CD4-positive, alpha-beta T cell treated with Interleukin-15 for 4 hours (primary cell): ENCODE results near the gene HSH2D.
"Not testable (repeated sequence)": the region's sequence is repeated elsewhere in the genome, so short reads cannot be mapped to it uniquely, and the experiment has no call there.

Source experiments
- DNase-seq: peaks from one replicate; pipeline ENCODE4 v3.0.0-alpha.2; 2020; ENCODE audit warnings: low spot score

Gene HSH2D

DNA sequence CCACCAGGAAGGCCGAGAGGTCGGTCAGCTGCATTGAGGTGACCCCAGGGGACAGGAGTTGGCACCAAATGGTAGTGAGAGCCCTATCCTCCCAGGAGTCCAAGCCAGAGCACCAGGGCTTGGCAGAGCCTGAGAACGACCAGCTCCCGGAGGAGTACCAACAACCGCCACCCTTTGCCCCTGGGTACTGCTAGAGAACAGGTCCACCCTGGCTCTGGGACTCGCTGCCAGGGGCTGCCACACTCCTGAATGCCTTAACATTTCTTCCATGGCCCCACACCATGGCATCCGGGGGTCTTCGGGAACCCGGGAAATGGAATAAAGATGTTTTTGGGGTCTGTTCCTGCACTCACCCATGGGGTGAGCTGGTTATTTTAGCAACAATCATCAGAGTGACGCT, 14.1 kb downstream of the HSH2D start:
- DNase-seq: no peak

DNA sequence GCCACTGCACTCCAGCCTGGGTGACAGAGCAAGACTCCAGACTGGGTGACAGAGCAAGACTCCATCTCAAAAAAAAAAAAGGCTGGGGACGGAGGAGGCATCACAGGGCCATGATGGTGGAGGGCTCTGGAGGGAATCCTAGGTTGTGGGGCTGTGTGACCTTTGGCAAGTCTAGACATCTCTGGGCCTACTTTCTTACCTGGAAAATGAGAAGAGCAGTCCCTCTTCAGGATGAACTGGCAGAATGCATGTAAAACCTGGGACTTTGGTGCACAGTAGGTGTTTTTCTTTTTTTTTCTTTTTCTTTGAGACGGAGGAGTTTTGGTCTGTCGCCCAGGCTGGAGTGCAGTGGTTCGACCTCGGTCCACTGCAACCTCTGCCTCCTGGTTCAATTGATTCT, 16.2 kb downstream of the HSH2D start:
- DNase-seq: no peak

DNA sequence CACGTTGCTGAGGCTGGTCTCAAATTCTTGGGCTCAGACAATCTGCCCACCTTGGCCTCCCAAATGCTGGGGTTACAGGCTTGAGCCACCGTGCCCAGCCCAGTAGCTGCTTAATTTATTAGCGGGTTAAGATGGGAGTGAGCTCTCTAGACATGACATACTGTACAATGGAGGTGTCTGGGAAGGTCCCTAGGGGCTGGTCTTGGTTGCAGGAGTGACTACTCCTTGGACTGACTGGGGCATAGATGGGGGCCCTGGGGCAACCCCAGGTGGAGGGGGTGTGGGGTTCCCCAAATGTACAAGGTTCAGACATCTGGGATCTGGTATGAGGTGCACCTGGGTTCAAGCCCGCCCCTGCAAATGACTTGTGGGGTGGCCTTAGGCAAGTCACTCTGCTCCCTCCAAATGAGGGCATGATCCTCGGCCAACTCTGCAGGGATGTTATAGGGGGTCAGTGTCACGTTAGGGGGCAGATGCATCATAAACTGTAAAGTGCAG, 17.0 kb downstream of the HSH2D start:
- DNase-seq: no peak

DNA sequence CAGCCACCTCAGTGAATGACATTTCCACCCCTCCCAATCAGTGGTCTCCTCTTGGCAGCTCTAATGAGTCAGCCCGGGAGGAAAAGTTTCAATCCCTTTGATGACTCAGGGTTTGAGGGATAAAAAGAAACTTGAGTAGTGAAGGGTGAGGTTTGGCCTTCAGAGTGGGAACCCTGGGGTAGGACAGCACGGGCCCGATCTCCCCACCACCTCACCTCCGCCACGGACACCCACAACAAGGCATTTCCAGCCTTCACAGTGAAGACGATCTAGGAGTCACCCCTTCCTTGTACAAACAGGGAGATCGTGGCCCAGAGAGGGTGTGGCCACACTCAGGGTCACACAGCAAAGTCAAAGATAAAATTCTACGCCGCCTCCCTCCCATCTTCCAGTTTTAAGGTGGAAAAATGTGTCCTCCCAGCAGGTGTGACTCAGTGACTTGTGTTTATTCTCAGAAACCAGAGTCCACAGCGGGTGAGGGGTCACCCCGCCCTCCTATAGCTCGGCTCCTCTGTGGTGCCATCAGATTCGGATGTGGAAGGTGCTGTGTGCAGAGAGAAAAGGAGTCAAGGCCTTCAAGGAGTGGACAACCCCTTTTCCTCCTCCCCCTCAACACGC, 17.6 kb downstream of the HSH2D start:
- no peak for DNase-seq

DNA sequence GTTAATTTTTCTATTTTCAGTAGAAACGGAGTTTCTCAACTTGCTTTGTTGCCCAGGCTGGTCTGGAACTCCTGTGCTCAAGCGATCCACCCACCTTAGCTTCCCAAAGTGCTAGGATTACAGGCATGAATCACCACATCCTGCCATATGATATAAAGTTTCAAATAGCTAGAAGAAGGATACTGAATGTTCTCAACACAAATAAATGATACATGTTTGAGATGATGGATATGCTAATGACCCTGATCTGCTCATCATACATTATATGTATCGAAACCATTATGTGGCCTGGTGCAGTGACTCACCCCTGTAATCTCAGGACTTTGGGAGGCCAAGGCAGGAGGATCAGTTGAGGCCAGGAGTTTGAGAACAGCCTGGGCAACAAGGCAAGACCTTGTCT, 18.4 kb downstream of the HSH2D start:
- no peak for DNase-seq

DNA sequence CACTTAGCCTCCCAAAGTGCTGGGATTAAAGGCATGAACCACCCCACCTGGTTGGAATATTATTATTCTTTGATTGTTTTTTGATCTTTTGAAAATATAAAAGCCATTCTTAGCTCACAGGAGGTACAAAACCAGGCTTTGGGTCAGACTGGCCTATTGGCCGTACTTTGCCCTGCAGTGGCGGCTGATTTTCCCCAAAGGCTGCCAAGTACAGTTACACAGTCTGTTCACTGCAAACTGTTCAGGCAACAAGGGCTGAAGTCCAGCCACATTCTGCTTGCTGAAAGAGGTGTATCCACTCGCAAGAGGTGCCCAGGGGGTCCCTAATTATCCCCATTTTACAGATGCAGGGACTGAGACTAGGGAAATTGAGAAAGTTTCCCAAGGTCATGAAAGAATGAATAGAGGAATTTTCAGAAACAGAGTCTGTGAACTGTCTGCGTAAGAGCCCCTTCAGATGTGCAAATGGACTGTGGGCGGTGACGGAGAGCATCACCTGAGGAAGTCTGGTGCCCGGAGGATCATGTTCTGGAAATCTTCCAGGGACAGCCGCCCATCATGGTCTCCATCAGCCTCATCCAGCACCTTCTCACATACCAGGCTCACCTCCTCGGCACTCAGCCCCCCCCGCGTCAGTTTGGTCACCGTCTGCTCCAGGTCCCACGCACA, 20.9 kb downstream of the HSH2D start:
- no peak for DNase-seq

DNA sequence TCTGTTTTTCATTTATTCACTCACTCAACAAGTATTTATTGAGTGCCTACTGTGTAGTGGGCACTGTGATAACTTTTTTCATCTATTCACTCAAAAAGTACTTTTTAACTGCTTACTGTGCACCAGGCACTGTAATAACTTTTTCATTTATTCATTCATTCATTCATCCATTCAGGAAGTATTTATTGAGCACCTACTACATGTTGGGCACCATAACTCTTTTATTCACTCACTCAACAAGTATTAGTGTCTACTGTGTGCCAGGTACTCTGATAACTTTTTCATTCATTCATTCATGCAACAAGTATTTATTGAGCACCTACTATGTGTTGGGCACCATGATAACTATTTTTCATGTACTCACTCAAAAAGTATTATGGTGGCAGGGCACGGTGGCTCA, 22.9 kb downstream of the HSH2D start:
- DNase-seq: no peak

DNA sequence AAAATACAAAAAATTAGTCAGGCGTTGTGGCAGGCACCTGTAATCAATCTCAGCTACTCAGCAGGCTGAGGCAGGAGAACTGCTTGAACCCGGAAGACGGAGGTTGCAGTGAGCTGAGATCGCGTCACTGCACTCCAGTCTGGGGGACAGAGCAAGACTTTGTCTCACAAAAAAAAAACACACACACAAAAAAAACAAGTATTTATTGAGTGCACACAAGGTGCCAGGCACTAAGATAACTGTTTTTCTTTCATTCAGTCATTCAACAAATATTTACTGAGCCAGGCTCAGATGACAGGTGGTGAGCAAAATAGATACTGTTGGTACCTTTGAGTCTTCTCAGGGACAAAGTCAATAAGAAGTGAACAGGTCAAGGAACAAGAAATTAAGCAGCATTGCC, 23.6 kb downstream of the HSH2D start:
- DNase-seq: no peak

DNA sequence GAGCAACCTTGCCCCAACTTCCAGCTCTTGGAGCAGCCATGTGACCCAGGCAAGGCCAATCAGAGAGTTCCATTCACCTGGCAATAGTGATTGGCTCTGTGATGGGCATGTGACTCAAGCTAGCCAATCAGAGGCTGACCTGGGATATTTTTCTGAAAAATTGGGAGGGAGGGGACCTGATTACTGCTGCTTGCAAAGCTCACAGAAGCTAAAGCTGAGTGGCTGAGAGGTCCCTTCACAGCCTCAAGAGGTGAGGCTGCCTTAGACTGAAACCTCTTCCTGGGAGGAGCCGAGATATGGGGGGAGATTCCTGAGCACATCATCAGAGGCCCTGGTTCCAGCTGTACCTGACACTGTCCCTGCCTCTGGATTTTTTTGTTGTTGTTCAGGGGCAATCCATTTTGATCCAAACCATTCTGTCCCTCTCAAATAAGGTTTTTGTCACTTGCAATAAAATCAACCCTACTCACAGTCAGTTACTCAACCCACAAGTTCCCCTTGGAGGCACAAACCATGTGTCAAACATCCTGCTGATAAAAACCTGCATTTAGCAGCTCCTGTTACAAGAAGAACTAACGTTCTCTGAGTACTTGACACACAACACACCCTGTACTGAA, 25.1 kb downstream of the HSH2D start:
- no peak for DNase-seq

DNA sequence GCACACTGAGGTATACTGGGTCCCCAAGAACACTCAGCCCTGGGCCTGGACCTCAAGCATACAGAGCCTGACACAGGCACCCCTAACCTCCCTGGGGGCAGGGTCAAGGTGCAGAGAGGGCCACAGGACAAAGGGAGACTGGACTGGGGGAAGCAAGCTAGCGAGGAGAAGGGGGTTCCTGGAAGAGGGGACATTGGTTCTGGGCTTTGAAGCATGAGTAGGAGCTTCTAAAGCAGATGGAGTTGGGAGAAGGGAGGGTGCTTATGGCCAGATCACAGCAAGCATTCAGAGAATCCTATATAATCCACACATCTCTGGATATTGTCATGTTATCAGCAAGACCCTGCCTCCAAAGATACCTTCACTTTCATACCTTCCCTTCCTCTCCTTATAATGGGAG, 26.6 kb downstream of the HSH2D start:
- no peak for DNase-seq

DNA sequence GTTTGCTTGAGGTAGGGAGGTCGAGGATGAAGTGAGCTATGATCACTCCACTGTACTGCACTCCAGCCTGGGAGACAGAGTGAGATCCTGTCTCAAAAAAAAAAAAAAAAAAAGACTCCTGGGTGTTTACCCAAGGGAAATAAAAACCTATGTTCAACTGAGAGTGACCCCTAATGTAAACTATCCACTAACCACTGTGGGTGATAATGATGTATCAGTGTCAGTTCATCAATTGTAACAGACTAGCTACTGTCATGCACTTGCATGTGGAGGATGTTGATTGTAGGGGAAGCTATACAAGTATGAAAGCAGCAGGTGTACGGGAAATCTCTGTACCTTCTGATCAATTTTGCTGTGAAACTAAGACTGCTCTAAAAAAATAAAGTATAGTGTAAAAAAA, 32.5 kb downstream of the HSH2D start:
- DNase-seq: no peak

DNA sequence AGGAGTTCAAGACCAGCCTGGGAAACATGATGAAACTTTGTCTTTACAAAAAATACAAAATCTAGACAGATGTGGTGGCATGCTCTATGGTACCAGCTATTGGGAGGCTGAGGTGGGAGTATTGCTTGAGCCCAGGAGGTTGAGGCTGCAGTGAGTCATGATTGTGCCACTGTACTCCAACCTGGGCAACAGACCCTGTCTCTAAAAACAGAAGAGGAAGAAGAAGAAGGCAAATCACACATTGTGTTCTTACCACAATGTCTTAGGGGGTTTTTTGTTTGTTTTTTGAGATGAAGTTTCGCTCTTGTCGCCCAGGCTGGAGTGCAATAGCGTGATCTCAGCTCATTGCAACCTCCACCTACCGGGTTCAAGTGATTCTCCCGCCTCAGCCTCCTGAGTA, 35.4 kb downstream of the HSH2D start:
- DNase-seq: not testable (repeated sequence)

DNA sequence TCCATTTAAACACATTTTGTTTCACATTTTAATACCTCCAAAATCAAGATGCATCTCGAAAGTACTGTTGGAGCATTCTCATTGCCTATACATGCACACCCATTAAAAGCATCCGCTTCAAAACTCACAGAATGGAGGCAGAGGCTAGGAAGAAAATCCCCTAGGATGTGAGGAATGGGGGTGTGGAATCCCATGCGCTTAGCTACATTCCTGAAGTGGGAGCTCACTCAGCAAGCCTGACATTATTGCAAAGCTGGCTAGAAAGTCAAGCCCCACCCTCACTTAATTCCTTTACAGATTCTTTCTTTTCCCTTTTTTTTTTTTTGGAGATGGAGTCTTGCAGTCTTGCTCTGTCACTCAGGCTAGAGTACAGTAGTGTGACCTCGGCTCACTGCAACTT, 37.1 kb downstream of the HSH2D start:
- no peak for DNase-seq

DNA sequence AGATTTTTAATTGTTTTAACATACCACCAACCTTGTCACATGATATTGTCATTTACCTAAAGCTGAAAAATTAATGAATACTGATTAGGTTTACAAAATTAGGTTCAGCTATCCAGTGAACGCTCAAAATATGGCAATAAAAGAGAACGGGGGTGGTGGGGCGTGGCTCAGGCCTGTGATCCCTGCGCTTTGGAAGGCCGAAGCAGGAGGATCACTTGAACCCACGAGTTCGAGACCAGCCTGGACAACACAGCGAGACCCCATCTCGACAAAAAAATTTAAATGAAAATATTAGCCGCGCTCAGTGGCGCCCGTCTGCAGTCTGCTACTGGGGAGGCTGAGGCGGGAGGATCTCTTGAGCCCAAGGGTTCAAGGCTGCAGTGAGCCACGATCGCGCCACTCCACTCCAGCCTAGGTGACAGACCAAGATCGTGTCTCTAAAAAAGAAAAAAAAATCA, 41.2 kb downstream of the HSH2D start:
- no peak for DNase-seq

DNA sequence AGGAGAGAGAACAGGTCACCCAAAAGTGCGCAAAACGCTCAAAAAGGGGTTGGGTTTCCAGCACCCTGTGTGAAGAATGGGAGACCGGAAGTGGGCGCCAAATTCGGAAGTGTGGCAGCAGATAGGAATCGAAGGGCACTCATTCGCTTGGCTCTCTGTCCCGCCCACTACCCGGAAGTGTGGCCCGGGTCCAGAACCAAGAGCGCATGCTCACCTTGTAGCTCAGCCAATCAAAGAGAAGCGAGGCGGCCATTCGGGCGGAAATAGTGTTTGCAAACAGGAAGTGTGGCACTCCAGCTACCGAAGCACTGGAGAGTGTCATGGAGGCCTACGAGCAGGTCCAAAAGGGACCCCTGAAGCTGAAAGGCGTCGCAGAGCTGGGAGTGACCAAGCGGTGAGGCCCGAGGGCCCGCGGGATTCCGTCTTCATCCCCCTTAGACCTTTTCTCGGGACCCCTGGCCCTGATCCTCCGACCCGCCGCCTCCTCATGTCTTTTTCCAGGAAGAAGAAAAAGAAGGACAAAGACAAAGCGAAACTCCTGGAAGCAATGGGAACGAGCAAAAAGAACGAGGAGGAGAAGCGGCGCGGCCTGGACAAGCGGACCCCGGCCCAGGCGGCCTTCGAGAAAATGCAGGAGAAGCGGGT, 41.8 kb downstream of the HSH2D start, which contains the start of gene FAM32A:
Gene FAM32A, plus strand, starts transcription at position 288 of the 645 bp plus-strand sequence. Its CDS starts 33 bp downstream, at position 321.
- peak; percentile 100 for DNase-seq

DNA sequence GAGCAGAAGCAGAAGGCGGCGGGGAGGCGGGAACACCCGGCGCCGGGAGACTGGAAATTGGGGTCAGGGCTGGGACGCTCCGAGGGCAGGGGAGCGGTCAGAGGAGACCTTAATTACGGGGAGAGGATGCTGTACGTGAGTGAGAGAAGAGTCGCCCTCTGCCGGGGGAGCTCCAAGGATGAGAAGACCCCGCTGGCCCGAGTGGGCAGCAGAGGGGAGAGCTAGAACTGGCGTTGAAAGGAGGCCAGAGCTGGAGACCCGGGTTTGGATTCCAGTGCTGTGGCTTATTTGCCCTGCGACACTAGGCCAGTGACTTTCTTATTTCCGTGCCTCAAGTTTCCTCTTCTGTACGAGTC, 42.3 kb downstream of the HSH2D start:
- DNase-seq: peak; percentile 22

DNA sequence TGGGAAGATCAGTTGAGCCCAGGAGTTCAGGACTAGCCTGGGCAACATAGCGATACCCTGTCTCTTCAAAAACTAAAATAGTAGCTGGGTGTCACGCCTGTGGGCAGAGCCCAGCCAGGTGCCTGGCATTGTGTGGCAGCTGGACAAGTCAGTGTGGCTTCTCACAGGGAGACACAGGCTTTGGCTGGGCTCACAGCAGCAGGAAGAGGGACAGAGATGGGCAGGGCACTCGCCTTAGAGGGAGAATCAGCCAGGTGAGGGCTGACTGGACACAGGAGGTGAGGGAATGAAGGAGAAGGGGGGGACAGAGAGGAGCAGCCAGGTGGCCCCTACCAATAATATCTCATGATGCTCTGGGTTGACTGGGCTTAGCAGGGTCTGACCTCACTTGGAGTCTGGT, 45.0 kb downstream of the HSH2D start:
- DNase-seq: no peak

DNA sequence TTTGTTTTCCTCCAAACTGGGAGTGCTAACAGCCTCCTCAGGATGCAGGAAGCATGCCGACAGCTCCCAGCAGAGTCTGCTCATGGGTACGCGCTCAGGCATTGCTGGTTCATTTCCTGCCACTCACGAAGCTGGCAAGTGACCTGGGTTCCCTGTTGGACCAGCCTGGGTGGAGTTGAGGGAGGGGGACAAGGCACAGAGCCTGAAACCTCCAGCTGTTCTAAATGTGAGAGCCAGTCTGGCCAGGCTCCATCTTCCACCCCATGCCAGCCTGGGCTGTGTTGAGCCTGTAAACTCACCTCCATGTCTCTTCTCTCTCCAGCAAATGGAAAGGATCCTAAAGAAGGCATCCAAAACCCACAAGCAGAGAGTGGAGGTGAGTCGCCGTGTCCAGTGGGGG, 46.7 kb downstream of the HSH2D start:
- DNase-seq: no peak

DNA sequence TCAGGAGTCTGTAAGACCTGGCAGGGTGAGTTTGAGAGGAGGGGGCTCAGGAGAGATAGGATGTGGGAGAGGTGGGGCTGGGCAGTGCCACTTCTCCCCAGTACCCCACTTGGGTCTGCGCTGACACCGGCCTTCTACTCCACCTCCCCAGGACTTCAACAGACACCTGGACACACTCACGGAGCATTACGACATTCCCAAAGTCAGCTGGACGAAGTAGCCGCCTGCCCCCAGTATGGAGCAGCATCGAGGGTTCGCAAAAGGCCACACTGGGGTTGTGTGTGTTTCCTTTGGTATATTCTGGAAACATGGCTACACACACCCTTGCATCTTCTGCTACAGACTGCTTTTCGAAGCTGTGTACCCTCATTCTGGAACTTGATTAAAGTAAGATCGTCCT, 47.3 kb downstream of the HSH2D start:
- DNase-seq: no peak

DNA sequence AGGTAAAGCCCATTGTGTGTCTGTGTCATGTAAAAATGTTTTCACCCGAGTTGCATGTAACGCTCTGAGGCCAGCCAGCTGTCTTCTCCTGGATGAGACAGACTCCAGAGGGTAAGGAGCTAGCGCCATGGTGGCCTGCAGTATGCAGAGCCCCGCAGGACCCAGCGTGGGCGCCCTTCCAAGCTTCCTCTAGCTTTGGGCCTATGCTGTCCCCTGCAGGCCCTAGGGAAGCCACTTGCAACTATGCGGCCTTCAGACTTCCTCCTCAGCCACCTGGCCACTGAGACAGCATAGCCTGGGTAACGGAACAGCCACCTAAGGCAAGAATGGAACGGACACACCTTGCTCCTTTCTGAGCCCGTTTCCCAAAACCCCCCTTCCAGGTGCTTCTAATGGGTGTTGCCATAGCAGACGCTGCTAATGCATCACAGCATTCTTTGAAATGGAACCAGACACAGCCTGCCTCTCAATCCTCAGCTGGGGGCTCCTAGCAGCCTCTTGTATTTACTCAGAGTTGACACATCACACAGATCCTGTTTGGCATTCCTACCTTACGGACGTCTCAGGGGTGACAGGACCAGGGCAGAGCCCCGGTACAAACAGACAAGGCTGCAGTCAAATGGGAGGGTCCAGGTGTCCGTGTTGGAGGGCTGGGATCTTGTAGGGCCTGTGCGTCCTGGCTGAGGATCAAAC, 47.9 kb downstream of the HSH2D start:
- no peak for DNase-seq

DNA sequence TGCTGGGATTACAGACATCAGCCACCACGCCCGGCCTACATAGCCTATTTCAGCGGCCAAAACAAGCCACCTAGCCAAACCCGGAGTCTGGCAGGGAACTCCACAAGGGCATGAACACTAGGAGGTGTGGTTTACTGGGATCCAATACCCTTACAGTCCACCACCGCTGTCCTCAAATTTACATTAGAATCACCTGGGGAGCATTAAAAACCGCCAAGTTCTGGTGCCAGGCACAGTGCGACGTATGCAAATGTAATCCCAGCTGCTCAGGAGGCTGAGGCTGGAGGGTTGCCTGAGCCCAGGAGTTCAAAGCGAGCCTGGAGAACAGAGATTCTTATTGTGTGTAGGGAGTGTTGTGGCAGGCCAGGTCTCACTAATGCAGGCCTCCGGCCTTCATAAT, 50.0 kb downstream of the HSH2D start:
- DNase-seq: no peak

DNA sequence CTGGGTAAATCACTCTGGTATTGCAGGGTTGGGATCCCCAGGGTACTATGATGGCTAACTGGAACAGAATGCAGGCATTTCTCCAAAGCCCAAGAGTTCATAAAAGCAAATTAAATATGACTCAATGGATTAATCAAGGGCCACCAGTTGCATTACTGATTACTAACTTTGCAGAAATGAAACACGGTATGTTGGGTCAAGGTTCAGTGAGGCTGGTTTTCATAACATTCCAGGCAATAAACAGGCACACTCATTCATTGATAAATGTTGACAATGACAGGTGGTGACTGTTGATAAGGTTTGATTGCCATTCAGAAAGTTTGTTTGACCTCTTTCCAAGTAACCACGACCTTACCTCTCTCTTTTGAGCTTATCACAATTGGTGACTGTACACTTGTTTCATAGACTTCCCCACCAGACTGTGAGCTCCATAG, 53.7 kb downstream of the HSH2D start:
- no peak for DNase-seq
